HepG2 (cell line): ENCODE measurements around the gene NCOA1. TPM values are rescaled to one million over a fixed set of nuclear protein-coding genes. Genes with fewer than 3 reads are reported as not detected.

ENCODE experiments used
- ATAC-seq: fragments of 200-7000 bp; cut with Tn5 transposase; 3 replicates; pipeline ENCODE4 v1.9.1; 2020; ENCODE audit warnings: mild to moderate bottlenecking, moderate library complexity
- BruUV-seq: library from RNA; stranded (reverse); fragments of 400-500 nt; replicated peaks from 2 replicates; lab custom pipeline; 2021; lab: Mats Ljungman, UMichigan
- CTCF ChIA-PET: fragments of 300-600 bp; formaldehyde crosslinking; extraction: SDS; loops from one replicate; lab custom pipeline; 2021; ENCODE audit warnings: low total read pairs, inconsistent platforms, low intra/inter-chr PET ratio; lab: Yijun Ruan, JAX
- POLR2A ChIA-PET: fragments of 350-600 bp; sonication (Branson Sonifier 250); formaldehyde crosslinking; loops from one replicate; lab custom pipeline; 2020; ENCODE audit warnings: antibody characterized with exemption, inconsistent platforms; lab: Yijun Ruan, JAX
- DNase-seq: peaks from one replicate; pipeline ENCODE4 v3.0.0-alpha.2; 2015; ENCODE audit warnings: low spot score
- FAIRE-seq: peaks from 3 replicates; lab custom pipeline; 2011; peaks lifted over from hg19 to GRCh38; lab: Jason Lieb, UNC
- H2AFZ ChIP-seq: one replicate; pipeline ENCODE4 v1.6.1; 2011; ENCODE audit warnings: low read length, inconsistent platforms
- H3K27ac ChIP-seq: fragments of 300-600 bp; 3 replicates; pipeline ENCODE4 v1.8.0; 2011; ENCODE audit warnings: mixed run types, mild to moderate bottlenecking, mixed read lengths, low read length, inconsistent platforms; ENCODE audit not compliant: insufficient read depth; ENCODE audit errors: extremely low read length
- H3K27me3 ChIP-seq, 2 experiments: fragments of 200-600 bp in 1 of 2; 2 replicates in 1 of 2; 3 replicates in 1 of 2; pipeline versions ENCODE4 v1.6.0 to v1.8.0; 2011; ENCODE audit warnings: low read length in 2 of 2, mild to moderate bottlenecking in 2 of 2, moderate library complexity in 2 of 2, inconsistent platforms in 1 of 2; ENCODE audit not compliant: insufficient read depth in 2 of 2, control insufficient read depth in 1 of 2
- H3K36me3 ChIP-seq, 2 experiments: fragments of 200-600 bp in 1 of 2; replicated peaks in 1 of 2; 2 replicates in 1 of 2; 3 replicates in 1 of 2; pipeline versions ENCODE4 v1.5.1 to v1.8.0; 2011; ENCODE audit warnings: low read length in 2 of 2, inconsistent platforms in 1 of 2; ENCODE audit not compliant: insufficient read depth in 2 of 2, control insufficient read depth in 1 of 2
- H3K4me1 ChIP-seq: 2 replicates; pipeline ENCODE4 v1.5.1; 2012; ENCODE audit warnings: low read length, inconsistent platforms; ENCODE audit not compliant: insufficient read depth
- H3K4me2 ChIP-seq: 2 replicates; pipeline ENCODE4 v1.6.0; 2011; ENCODE audit warnings: low read depth, low read length, inconsistent platforms
- H3K4me3 ChIP-seq, 3 experiments: fragments of 200-600 bp in 1 of 3; sonication (generic), shearing (Covaris generic) in 1 of 3; replicated peaks in 1 of 3; 2 replicates each; pipeline ENCODE4 v1.5.1; 2011 to 2016; ENCODE audit warnings: low read length in 3 of 3, inconsistent platforms in 2 of 3, low read depth in 2 of 3, mild to moderate bottlenecking in 2 of 3, control low read depth in 1 of 3, mixed read lengths in 1 of 3; ENCODE audit not compliant: insufficient read depth in 1 of 3
- H3K79me2 ChIP-seq: one replicate; pipeline ENCODE4 v1.6.1; 2011; ENCODE audit warnings: low read length, inconsistent platforms; ENCODE audit not compliant: insufficient read depth
- H3K9ac ChIP-seq: 2 replicates; pipeline ENCODE4 v1.6.0; 2011; ENCODE audit warnings: mild to moderate bottlenecking, low read depth, low read length, inconsistent platforms; ENCODE audit not compliant: insufficient read depth
- H3K9me3 ChIP-seq: 2 replicates; pipeline ENCODE4 v1.5.1; 2012; ENCODE audit warnings: mild to moderate bottlenecking, low read length
- H4K20me1 ChIP-seq: 2 replicates; pipeline ENCODE4 v1.6.0; 2011; ENCODE audit warnings: inconsistent platforms, mild to moderate bottlenecking, low read length, moderate library complexity; ENCODE audit not compliant: insufficient read depth
- CEBPB ChIP-seq: IDR thresholded peaks from 2 replicates; pipeline ENCODE4 v1.6.1; 2011; ENCODE audit warnings: low read depth, low read length, improper control_type of control experiment, borderline replicate concordance
- CHD4 ChIP-seq: fragments of 200-600 bp; sonication (generic); IDR thresholded peaks from 2 replicates; pipeline ENCODE4 v1.7.0; 2017; ENCODE audit warnings: mild to moderate bottlenecking, low read length, borderline replicate concordance
- ERF ChIP-seq: IDR thresholded peaks from 2 replicates; pipeline ENCODE4 v1.6.1; 2018; ENCODE audit warnings: missing biosample characterization, missing genetic modification reagents
- HDAC2 ChIP-seq: sonication (generic); formaldehyde crosslinking; IDR thresholded peaks from 2 replicates; pipeline ENCODE4 v1.4.0; 2020; ENCODE audit warnings: missing genetic modification reagents
- IRF2 ChIP-seq: IDR thresholded peaks from 2 replicates; pipeline ENCODE4 v1.6.1; 2018; ENCODE audit warnings: missing genetic modification reagents, missing compliant biosample characterization
- MBNL3 ChIP-seq: fragments of 250-450 bp; sonication (Bioruptor Pico); conservative IDR thresholded peaks from 2 replicates; pipeline ENCODE4 v1.8.0; 2022; ENCODE audit warnings: mild to moderate bottlenecking, inconsistent platforms
- MTA3 ChIP-seq: sonication (generic); formaldehyde crosslinking; IDR thresholded peaks from 2 replicates; pipeline ENCODE4 v1.4.0; 2020; ENCODE audit warnings: missing genetic modification reagents
- RELA ChIP-seq: sonication (generic); formaldehyde crosslinking; IDR thresholded peaks from 2 replicates; pipeline ENCODE4 v1.4.0; 2020; ENCODE audit warnings: missing genetic modification reagents
- RFX3 ChIP-seq: IDR thresholded peaks from 2 replicates; pipeline ENCODE4 v1.6.1; 2016; ENCODE audit warnings: missing biosample characterization, missing genetic modification reagents
- SCMH1 ChIP-seq: sonication (generic); formaldehyde crosslinking; IDR thresholded peaks from 2 replicates; pipeline ENCODE4 v1.9.0; 2021; ENCODE audit warnings: missing genetic modification reagents, mild to moderate bottlenecking, borderline replicate concordance
- SIN3A ChIP-seq: IDR thresholded peaks from 2 replicates; pipeline ENCODE4 v1.6.1; 2011; ENCODE audit warnings: low read depth, mild to moderate bottlenecking, control low read depth, low read length, borderline replicate concordance
- TBX3 ChIP-seq: fragments of 450-650 bp; IDR thresholded peaks from 2 replicates; pipeline ENCODE4 v1.6.1; 2017; ENCODE audit warnings: antibody characterized with exemption, mild to moderate bottlenecking, inconsistent platforms, borderline replicate concordance
- ZBTB21 ChIP-seq: sonication (generic); formaldehyde crosslinking; IDR thresholded peaks from 2 replicates; pipeline ENCODE4 v1.4.0; 2020; ENCODE audit warnings: missing genetic modification reagents
- ZNF468 ChIP-seq: sonication (generic); formaldehyde crosslinking; IDR thresholded peaks from 2 replicates; pipeline ENCODE4 v1.8.0; 2022; ENCODE audit warnings: mild to moderate bottlenecking, moderate library complexity, missing genetic modification reagents
- ZNF589 ChIP-seq: sonication (generic); formaldehyde crosslinking; conservative IDR thresholded peaks from 2 replicates; pipeline ENCODE4 v1.8.0; 2022; ENCODE audit warnings: mild to moderate bottlenecking, moderate library complexity, missing genetic modification reagents
- WGBS: methylation state at CpG from one replicate; pipeline ENCODE4 v1.1.6; 2017; ENCODE audit warnings: low lambda C conversion rate; 5-methylcytosine and 5-hydroxymethylcytosine counted together
- in situ Hi-C: cut with HindIII; loops from 2 replicates; pipeline ENCODE4 v1.10.0; 2017; ENCODE audit warnings: low pct_unique_long_range_greater_than_20kb; ENCODE audit not compliant: extremely low pct_ligation_motif_present
- intact Hi-C: fragments of 100-400 bp; cut with micrococcal nuclease; formaldehyde crosslinking; loops from one replicate; pipeline ENCODE4 v1.10.0; 2022; ENCODE audit not compliant: unreplicated experiment
- polyA plus RNA-seq, 8 experiments: library from polyadenylated mRNA; depleted of rRNA in 3 of 8; stranded (reverse) in 7 of 8; unstranded in 1 of 8; fragments of >200 nt; fragmentation: Illumina TruSeq in 4 of 8; extraction: Trizol in 4 of 8; gene quantifications; 2 replicates each; pipeline versions ENCODE4 v1.2.1 to v1.2.3, GENCODE V29; 2011 to 2016; ENCODE audit warnings: low read depth in 4 of 8, missing spikeins in 1 of 8, mixed read lengths in 1 of 8; ENCODE audit not compliant: insufficient read depth in 1 of 8
- total RNA-seq, 5 experiments: library from RNA; depleted of rRNA; stranded (reverse); fragments of >200 nt; fragmentation: Illumina TruSeq; extraction: Trizol; gene quantifications; 2 replicates each; pipeline ENCODE4 v1.2.3, GENCODE V29; 2016; ENCODE audit warnings: low read depth in 1 of 5
- TF ChIP-seq, protein P1 (sequence below): sonication (generic); formaldehyde crosslinking; IDR thresholded peaks from 2 replicates; pipeline ENCODE4 v1.8.0; 2022; ENCODE audit warnings: missing genetic modification reagents, mild to moderate bottlenecking, borderline replicate concordance
- TF ChIP-seq, protein P2 (sequence below): fragments of 450-650 bp; IDR thresholded peaks from 2 replicates; pipeline ENCODE4 v1.6.1; 2017; ENCODE audit warnings: mild to moderate bottlenecking
- TF ChIP-seq, protein P3 (sequence below): sonication (generic); formaldehyde crosslinking; IDR thresholded peaks from 2 replicates; pipeline ENCODE4 v1.4.0; 2020; ENCODE audit warnings: missing genetic modification reagents
- TF ChIP-seq, protein P4 (sequence below): sonication (generic); formaldehyde crosslinking; IDR thresholded peaks from 2 replicates; pipeline ENCODE4 v1.4.0; 2020; ENCODE audit warnings: mild to moderate bottlenecking, low read depth, missing genetic modification reagents

The NCOA1 gene
- total and polyA plus RNA-seq, 2 of the 13 experiments (the other 11 are each of a cell fraction or from before 2014, with no cell fraction given), result 10.0 to 10.4 TPM

DNA sequence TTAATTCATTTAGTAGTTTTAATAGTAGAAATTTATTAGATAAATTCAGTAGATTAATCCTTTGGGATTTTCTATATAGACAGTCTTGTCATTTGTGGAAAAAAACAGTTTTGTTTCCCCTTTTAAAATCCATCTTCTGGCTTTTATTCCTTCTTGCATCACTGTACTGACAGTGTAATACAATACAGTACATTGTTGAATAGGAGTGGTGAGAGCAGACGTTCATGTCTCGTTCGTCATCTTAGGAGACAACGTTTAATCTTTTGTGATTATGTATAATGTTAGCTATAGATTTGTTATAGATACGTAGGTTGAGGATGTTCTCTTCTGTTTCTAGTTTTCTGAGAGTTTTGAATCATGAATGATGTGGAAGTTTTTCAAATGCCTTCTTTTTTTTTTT, 61.8 kb downstream of the NCOA1 start:
- Histone ChIP-seq H4K20me1 (no peaks in the 10 kb centered on the region), H3K79me2 (no peaks in the 10 kb centered on the region), H3K4me2 (no peak overlapping the region), H3K4me1 (no peaks in the 10 kb centered on the region), H3K9ac (no peak overlapping the region), H3K9me3 (0 out of 2 replicates have a peak, but pooled peaks cover 5% of the 10 kb centered on the region), H3K27me3 (no peaks in the 10 kb centered on the region), H3K27ac (no peak overlapping the region), H3K36me3 (no peaks in the 10 kb centered on the region), H3K4me3 (no peak overlapping the region), H2AFZ (no peak overlapping the region)
- intact Hi-C loops, result no loop called here
- ChIA-PET POLR2A (no interaction called here), CTCF (no interaction called here)
- no TSS peak for BruUV-seq
- no peak for FAIRE-seq
- in situ Hi-C loops, result no loop called here
- no peak for TF ChIP-seq RFX3 (CRISPR knock-in tag)
- no peak for TF ChIP-seq HDAC2 (CRISPR knock-in tag)
- TF ChIP-seq RELA (CRISPR knock-in tag), result no peak
- TF ChIP-seq, protein P1, sequence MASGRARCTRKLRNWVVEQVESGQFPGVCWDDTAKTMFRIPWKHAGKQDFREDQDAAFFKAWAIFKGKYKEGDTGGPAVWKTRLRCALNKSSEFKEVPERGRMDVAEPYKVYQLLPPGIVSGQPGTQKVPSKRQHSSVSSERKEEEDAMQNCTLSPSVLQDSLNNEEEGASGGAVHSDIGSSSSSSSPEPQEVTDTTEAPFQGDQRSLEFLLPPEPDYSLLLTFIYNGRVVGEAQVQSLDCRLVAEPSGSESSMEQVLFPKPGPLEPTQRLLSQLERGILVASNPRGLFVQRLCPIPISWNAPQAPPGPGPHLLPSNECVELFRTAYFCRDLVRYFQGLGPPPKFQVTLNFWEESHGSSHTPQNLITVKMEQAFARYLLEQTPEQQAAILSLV (CRISPR knock-in tag), result no peak
- no peak for TF ChIP-seq CHD4
- TF ChIP-seq, protein P2, sequence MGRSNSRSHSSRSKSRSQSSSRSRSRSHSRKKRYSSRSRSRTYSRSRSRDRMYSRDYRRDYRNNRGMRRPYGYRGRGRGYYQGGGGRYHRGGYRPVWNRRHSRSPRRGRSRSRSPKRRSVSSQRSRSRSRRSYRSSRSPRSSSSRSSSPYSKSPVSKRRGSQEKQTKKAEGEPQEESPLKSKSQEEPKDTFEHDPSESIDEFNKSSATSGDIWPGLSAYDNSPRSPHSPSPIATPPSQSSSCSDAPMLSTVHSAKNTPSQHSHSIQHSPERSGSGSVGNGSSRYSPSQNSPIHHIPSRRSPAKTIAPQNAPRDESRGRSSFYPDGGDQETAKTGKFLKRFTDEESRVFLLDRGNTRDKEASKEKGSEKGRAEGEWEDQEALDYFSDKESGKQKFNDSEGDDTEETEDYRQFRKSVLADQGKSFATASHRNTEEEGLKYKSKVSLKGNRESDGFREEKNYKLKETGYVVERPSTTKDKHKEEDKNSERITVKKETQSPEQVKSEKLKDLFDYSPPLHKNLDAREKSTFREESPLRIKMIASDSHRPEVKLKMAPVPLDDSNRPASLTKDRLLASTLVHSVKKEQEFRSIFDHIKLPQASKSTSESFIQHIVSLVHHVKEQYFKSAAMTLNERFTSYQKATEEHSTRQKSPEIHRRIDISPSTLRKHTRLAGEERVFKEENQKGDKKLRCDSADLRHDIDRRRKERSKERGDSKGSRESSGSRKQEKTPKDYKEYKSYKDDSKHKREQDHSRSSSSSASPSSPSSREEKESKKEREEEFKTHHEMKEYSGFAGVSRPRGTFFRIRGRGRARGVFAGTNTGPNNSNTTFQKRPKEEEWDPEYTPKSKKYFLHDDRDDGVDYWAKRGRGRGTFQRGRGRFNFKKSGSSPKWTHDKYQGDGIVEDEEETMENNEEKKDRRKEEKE, result no peak
- no peak for TF ChIP-seq SCMH1 (CRISPR knock-in tag)
- no peak for TF ChIP-seq MTA3
- TF ChIP-seq ZNF589 (CRISPR knock-in tag), result no peak
- TF ChIP-seq, protein P3, sequence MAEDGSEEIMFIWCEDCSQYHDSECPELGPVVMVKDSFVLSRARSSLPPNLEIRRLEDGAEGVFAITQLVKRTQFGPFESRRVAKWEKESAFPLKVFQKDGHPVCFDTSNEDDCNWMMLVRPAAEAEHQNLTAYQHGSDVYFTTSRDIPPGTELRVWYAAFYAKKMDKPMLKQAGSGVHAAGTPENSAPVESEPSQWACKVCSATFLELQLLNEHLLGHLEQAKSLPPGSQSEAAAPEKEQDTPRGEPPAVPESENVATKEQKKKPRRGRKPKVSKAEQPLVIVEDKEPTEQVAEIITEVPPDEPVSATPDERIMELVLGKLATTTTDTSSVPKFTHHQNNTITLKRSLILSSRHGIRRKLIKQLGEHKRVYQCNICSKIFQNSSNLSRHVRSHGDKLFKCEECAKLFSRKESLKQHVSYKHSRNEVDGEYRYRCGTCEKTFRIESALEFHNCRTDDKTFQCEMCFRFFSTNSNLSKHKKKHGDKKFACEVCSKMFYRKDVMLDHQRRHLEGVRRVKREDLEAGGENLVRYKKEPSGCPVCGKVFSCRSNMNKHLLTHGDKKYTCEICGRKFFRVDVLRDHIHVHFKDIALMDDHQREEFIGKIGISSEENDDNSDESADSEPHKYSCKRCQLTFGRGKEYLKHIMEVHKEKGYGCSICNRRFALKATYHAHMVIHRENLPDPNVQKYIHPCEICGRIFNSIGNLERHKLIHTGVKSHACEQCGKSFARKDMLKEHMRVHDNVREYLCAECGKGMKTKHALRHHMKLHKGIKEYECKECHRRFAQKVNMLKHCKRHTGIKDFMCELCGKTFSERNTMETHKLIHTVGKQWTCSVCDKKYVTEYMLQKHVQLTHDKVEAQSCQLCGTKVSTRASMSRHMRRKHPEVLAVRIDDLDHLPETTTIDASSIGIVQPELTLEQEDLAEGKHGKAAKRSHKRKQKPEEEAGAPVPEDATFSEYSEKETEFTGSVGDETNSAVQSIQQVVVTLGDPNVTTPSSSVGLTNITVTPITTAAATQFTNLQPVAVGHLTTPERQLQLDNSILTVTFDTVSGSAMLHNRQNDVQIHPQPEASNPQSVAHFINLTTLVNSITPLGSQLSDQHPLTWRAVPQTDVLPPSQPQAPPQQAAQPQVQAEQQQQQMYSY, result no peak
- TF ChIP-seq CEBPB, result no peak
- TF ChIP-seq SIN3A, result no peak
- TF ChIP-seq TBX3, result no peak
- no peak for TF ChIP-seq ZNF468 (CRISPR knock-in tag)
- no peak for TF ChIP-seq ZBTB21 (CRISPR knock-in tag)
- TF ChIP-seq IRF2, result no peak
- TF ChIP-seq MBNL3 (CRISPR knock-in tag), result no peak
- TF ChIP-seq ERF, result no peak
- TF ChIP-seq, protein P4, sequence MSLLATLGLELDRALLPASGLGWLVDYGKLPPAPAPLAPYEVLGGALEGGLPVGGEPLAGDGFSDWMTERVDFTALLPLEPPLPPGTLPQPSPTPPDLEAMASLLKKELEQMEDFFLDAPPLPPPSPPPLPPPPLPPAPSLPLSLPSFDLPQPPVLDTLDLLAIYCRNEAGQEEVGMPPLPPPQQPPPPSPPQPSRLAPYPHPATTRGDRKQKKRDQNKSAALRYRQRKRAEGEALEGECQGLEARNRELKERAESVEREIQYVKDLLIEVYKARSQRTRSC (CRISPR knock-in tag), result no peak
- no peak for DNase-seq
- no peak for ATAC-seq
- 85% methylated on average over 5 of the region's 5 CpGs for WGBS
